ENCODE measurements around the gene IL1RAPL1. TPM values are rescaled to one million over a fixed set of nuclear protein-coding genes. Genes with fewer than 3 reads are reported as not detected.
A peak's percentile ranks its signal among the peaks of the same experiment; 100 is the strongest.

IL1RAPL1 gene
- total RNA-seq, 1 experiment from 2014 or later, result not detected

GRCh38 chrX:30005813-30006212 is 1418.6 kb downstream of the IL1RAPL1 start:
- Histone ChIP-seq H3K27ac (ENCODE audit: low read length) (no peak overlapping the region), H2AFZ (ENCODE audit: low read length) (no peak overlapping the region), H3K9me2 (replicated peaks; ENCODE audit: insufficient read depth, low read length) (no peaks in the 10 kb centered on the region), H3K79me2 (ENCODE audit: low read length) (no peaks in the 10 kb centered on the region), H4K20me1 (ENCODE audit: insufficient read depth, low read depth, low read length) (no peaks in the 10 kb centered on the region), H3K9ac (ENCODE audit: low read length) (no peak overlapping the region), H3K4me1 (ENCODE audit: low read length) (no peaks in the 10 kb centered on the region), H3K27me3 (ENCODE audit: low read length) (no peaks in the 10 kb centered on the region), H3K36me3 (ENCODE audit: insufficient read depth, low read length) (no peaks in the 10 kb centered on the region), H3K9me3 (ENCODE audit: low read length) (peaks cover 21% of the 10 kb centered on the region), H3K4me3 (ENCODE audit: low read length) (no peak overlapping the region), H3K4me2 (ENCODE audit: low read depth, low read length, poor library complexity, severe bottlenecking) (no peak overlapping the region)
- DNase-seq, result no peak

Small RNAs within 50 kb of the gene (small RNA-seq; reads per million reads assigned to genes)
- not detected for gene MIR4666B
- gene RF00284, result 0.55 reads per million, percentile 12 among the genes with 10 or more reads in this experiment
- gene RNA5SP500, result 8.0 reads per million, percentile 88 among the genes with 10 or more reads in this experiment

Measured in Karpas-422 (cell line).